ENCODE results near the gene TNFRSF6B.

TNFRSF6B gene

GRCh38 chr20:63686492-63687321 lies 9.7 kb upstream of the TNFRSF6B start:
- DNase-seq = no peak

- DNase-seq = no peak
These were observed 8.9 kb upstream of the TNFRSF6B start for GRCh38 chr20:63687419-63688178.

GRCh38 chr20:63688228-63689045 lies 8.0 kb upstream of the TNFRSF6B start:
- DNase-seq = no peak

DNA sequence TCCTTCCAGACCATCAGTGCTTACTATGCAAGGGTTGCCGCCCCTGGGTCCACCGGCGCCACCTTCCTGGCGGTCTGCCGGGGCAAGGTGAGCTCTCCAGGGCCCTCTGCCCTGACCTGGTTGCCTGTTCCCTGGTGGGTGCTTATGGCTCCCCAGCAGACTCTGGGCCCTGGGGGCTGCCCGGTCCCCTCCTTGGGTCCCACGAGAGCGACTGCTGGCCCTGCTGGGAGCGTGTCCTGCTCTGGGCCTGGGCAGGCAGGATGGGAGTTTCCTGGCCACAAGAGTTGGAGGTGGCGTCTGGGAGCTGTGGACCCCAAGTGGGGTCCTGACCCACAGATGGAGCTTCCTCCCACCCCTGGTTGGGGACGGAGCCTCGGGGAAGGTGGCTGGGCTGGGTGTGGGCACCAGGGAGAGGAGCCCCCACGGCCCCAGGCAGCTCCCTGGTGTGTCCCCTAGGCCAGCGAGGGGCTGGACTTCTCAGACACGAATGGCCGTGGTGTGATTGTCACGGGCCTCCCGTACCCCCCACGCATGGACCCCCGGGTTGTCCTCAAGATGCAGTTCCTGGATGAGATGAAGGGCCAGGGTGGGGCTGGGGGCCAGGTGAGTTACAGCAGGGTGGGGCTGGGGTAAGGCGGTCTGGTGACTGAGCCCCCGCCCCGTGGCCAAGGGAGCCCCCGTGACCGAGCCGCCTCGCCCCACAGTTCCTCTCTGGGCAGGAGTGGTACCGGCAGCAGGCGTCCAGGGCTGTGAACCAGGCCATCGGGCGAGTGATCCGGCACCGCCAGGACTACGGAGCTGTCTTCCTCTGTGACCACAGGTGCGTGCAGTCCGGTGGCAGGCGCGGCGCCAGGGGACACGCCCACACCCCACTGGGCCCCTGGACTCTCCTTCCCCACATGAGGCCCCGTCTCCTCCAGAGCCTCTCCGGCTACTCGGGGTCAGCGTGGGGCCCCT lies 7.1 kb upstream of the TNFRSF6B start:
- DNase-seq = no peak

- DNase-seq = no peak
These were observed 6.2 kb upstream of the TNFRSF6B start for GRCh38 chr20:63690003-63690897.

GRCh38 chr20:63690898-63691710 lies 5.3 kb upstream of the TNFRSF6B start:
- no peak for DNase-seq

DNA sequence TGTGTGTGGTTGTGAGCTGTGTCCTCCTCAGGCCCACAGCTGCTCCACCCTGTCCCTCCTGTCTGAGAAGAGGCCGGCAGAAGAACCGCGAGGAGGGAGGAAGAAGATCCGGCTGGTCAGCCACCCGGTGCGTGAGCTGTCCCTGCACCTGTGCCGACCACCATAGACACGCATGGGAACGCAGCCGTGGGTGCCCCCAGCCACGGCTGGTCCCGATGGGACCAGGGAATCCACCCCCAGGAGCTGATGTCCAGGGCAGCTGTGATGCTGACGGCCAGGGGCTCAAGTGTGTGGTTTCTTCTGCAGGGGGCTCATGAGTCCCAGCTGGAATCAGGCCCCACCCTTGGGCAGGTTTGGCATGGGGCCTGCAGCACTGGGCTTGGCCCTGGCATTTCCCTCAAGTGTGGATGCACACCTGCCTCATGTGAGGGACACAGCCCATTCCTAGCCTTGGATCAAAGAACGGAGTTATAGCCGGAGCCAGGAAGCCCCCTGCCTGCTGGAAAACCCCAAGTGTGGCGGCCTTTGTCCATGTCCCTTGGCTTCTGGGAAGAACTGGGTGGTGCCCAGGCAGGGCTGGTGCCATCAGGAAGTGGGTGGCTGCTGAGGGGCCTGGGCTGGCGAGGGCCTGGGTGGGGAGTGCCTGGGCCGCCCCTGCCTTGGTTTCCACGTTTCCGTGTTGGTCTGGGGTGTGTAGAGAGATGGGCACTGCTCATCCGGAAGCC lies 4.6 kb upstream of the TNFRSF6B start:
- DNase-seq = no peak

DNA sequence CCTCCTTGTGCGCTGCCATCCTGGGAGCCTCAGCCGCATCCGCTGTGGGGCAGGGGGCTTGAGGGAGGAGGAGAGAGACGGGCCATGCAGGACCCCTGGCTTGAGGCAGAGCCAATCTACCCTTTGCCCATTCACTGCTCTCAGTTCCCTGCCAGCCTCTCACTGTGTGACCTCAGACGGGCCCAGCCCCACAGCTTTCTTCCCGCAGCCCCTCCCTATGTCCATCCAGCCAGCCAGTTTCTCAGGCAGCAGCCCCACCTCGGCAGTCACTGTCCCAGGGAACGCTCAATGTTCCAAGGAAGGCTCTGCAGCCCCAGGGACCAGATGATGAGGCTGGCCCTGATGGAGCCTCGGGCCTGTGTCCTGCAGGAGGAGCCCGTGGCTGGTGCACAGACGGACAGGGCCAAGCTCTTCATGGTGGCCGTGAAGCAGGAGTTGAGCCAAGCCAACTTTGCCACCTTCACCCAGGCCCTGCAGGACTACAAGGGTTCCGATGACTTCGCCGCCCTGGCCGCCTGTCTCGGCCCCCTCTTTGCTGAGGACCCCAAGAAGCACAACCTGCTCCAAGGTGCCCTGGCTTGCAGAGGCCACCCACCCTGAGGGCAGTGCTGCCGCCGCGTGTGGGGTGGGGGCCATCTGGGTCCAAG lies 3.9 kb upstream of the TNFRSF6B start:
- DNase-seq = no peak

DNA sequence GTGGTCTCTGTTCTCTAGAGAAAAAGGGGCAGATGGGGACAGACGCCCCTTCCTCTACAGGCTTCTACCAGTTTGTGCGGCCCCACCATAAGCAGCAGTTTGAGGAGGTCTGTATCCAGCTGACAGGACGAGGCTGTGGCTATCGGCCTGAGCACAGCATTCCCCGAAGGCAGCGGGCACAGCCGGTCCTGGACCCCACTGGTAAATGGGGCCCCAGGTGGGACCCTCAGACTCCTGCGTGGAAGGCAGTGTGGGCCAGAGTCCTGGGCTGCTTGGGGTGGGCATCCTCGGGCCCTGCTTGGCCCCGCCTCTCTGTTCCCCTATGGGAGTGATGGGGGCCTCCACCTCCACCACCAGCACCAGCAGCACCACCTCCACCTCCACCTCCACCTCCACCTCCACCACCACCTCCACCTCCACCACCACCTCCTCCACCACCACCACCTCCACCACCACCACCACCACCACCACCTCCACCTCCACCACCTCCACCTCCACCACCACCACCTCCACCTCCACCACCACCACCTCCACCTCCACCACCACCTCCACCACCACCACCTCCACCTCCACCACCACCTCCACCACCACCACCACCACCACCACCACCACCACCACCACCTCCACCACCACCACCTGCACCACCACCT lies 3.2 kb upstream of the TNFRSF6B start:
- DNase-seq = no peak

- DNase-seq = no peak
These were observed 2.5 kb upstream of the TNFRSF6B start for GRCh38 chr20:63693733-63694583.

DNA sequence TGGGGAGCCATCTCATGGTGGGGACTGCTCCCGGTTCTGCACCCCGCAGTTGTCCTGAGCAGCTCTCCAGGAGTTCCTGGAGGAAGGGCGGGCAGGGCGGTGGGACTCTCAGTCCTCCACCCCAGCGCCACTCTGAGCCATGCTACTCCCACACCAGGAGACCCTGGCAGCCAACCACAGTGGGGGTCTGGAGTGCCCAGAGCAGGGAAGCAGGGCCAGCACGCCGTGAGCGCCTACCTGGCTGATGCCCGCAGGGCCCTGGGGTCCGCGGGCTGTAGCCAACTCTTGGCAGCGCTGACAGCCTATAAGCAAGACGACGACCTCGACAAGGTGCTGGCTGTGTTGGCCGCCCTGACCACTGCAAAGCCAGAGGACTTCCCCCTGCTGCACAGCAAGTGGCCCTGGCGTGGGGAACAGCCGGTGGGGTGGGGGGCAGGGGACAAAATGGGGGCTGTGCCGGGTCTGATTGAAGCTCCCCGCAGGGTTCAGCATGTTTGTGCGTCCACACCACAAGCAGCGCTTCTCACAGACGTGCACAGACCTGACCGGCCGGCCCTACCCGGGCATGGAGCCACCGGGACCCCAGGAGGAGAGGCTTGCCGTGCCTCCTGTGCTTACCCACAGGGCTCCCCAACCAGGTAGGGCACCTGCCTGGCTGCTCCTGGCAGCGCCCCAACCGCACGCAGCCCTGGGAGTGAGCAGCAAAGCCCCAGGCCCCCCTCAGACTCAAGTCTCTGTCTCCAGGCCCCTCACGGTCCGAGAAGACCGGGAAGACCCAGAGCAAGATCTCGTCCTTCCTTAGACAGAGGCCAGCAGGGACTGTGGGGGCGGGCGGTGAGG lies 1.6 kb upstream of the TNFRSF6B start:
- DNase-seq = no peak

- no peak for DNase-seq
These were observed 787 bp upstream of the TNFRSF6B start for GRCh38 chr20:63695424-63696305.

- DNase-seq = peak; percentile 24
These were observed 185 bp upstream of the TNFRSF6B start for GRCh38 chr20:63696306-63696627.

GRCh38 chr20:63697357-63697867 lies 960 bp downstream of the TNFRSF6B start:
- DNase-seq = peak; percentile 32

- no peak for DNase-seq
These were observed 1.6 kb downstream of the TNFRSF6B start for GRCh38 chr20:63697868-63698545.

All from NCI-H69 (cell line).